GM18861 (cell line): ENCODE measurements around the gene SLC66A1.
"Not testable (repeated sequence)": the region's sequence is repeated elsewhere in the genome, so short reads cannot be mapped to it uniquely, and the experiment has no call there.

Experiments
- ATAC-seq: cut with Tn5 transposase; IDR thresholded peaks from one replicate; pipeline ENCODE4 v1.9.1; 2021; ENCODE audit not compliant: unreplicated experiment

The SLC66A1 gene, protein sequence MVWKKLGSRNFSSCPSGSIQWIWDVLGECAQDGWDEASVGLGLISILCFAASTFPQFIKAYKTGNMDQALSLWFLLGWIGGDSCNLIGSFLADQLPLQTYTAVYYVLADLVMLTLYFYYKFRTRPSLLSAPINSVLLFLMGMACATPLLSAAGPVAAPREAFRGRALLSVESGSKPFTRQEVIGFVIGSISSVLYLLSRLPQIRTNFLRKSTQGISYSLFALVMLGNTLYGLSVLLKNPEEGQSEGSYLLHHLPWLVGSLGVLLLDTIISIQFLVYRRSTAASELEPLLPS

DNA sequence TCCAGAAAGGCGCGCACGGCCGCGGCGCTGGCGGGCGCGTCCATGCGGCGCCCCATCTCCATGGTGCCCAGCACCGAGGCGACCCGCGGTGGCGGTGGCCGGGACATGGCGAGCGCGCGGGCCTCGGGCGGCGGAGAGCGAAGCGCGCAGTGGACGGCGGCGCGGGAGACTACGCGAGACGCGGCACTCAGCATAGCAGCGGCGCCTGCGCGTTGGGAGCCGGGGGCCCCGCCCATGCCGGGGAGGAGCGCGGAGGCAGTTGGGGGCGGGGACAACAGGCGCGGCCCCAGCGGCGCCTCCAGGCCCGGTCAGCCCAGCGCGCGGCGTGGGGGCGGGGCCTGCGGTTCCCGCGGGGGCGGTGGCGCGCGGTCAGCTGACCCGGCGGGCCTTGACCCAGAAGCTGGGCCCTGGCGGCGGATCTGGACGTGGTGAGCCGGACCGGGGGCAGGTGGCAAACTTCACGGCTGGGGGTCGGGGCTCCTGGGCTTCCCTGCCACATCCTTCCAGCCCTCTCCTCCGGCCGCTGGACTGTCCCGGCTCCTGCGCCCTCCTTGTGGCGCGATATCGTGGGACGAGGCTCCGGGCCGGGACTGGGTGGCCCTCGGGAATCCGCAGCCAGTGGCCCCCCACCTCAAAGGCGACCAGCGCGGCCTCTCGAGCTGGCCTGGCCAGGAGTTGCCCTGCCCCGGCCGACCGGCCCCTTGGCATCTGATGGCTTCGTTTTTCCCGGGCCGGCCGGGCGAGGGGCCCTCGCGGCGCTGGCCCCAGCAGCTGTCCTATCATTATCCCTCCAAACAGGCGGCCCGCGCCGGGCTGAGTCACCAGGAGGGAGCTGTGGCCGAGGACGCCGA lies at the start of gene SLC66A1, which contains the start of gene AKR7A2:
SLC66A1 (plus strand) TSS at position 396 of the 851 bp plus-strand sequence. CDS start 5,352 bp downstream, outside the sequence.
AKR7A2 (minus strand) TSS at position 214 of the 851 bp plus-strand sequence; CDS start at position 194, 20 bp downstream.
- ATAC-seq = peak; percentile 70

DNA sequence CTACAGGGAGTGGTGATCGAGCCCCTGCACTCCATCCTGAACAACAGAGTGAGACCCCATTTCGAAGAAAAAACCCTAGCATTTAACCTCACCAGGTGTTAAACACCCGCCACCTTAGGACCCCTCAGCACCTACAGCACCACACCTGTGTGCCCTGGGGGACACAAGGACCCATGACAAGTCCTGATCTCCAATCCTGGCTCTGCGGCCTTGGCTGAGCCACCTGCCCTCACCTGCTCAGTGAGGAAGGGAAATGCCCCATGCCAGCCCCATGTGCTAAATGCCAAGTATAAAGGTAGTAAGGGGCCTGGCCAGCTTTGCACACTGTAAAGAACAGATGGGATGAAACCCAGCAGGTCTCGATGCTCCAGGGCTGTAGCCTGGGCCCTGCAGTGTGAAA lies 49.4 kb upstream of the SLC66A1 start:
- no peak for ATAC-seq

DNA sequence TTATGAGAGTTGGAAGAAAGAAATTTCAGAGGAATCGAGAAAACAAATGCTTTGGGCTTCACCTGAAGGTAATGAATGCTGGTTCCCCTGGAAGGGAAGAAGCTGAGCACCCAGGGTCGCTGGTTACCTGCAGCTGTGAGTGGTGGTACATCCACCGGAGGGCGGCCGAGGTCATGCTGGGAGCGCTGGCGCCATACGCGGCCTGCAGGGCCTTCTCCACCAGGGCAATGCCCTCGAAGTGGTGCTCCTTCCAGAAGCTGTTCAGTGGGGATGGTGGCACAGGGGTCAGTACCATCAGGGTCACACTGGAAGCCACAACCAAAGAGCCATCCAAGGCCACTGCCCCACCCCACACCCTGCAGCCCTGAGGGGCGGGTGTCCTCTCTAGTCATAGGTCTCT lies 43.7 kb upstream of the SLC66A1 start:
- no peak for ATAC-seq

DNA sequence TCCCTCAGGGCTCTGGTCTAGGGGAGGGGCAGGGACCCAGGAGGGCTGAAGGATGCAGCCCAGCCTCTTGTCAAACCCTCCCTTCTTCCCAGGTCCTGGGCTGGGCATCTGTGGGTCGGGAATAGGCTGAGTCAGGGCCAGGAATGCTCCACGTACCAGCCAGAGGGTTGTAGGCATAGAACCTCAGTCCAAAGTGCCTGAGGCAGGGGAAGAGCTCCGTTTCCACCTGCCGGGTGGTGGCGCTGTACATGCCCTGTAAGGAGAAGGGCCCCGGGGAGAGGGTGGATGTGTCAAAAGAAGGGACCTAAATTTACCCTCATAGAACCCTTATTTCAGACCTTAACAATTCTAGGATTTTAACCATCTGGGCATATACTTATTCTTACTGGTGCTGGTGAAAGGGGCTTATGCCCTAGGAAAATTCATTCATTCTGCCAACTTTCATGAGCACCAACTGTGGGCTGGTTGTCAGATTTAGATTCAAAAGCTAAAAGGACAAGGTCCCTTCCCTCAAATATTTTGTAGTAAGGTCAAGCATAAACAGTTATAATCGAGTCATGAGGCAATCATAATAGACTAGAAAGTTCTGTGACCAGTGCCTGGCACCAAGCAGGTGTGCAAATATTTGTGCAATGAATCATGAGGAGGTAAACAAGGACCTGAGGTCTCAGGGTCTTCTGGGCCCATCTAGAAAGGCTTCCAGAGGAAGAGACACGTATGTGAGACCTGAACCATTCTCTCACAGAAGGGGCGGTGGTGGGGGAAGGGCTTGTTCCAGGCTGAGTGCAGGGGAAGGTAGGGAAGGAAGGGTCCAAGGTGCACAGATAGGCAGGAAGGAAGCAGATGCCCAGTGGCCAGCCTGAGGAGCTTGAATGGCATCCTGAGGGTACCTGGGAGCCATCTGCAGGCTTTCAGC lies 42.4 kb upstream of the SLC66A1 start:
- not testable (repeated sequence) for ATAC-seq

DNA sequence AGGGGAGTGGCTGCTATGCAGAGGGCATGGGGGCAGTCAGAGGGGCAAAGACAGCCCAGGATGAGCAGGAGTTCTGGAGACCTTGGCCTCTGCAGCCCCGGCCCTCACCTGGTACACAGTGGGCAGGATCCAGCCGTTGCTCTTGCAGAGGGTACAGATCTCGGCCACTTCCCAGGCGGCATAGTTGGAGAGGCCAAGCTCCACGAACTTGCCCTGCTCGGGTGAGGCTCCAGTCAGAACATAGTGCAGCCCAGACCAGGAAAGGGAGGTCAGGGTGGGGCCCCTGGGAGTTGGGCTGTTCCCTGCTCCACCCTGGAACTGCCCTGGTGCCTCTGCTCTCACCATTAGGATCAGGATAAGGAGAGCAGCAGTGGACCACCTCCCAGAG lies 41.8 kb upstream of the SLC66A1 start:
- ATAC-seq = not testable (repeated sequence)

DNA sequence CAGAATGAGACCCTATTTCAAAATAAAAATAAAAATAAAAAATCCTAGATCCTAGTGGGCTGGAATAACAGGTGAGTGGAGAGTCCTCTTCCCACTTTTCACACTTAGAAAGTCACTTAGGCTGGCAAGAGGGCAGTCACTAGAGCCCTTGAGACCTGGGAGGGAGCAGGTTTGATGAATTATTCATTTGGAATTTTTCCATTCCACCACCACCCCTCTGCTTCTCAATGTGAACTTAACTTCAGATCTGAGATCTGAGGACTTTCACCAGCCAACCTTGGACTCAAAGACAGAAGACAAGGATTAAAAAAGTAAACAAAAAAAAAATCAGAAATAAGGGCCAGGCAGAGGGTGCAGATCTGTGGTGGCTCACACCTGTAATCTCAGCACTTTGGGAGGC lies 40.1 kb upstream of the SLC66A1 start:
- no peak for ATAC-seq

DNA sequence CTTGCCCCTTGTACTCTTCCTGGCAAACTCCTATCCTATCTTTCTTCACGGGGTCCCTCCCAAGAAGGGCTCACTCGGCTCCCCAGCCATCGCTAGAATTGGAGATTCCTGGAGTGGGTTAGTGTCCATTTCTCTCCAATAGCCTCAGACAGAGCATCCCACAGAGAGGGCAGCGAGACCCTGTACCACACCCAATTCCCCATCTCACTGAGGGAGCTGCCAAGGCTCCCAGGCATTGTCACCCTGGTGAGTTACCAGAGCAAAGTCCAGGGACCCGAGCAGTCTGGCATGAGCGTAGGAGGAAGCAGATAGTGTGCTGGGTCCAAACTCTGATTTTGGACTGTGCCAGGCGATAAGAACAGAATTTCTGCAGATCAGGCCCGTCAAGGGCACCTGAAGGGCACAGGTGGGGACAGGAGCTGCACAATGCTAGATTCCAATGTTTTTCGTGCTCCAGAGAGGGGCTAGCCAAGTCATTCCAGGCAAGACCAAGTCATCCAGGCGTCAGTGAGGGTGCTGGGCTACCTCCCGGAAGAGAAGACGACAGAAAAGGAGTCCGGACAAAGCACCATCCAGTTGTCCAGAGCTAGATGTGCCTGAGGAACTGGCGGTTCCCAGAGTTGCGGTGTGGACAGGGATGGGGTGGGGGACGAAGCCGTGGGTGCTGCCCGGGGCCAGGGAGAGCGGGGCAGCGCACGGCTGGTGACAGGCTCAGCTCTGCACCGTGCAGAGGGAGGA lies 38.9 kb upstream of the SLC66A1 start:
- no peak for ATAC-seq

DNA sequence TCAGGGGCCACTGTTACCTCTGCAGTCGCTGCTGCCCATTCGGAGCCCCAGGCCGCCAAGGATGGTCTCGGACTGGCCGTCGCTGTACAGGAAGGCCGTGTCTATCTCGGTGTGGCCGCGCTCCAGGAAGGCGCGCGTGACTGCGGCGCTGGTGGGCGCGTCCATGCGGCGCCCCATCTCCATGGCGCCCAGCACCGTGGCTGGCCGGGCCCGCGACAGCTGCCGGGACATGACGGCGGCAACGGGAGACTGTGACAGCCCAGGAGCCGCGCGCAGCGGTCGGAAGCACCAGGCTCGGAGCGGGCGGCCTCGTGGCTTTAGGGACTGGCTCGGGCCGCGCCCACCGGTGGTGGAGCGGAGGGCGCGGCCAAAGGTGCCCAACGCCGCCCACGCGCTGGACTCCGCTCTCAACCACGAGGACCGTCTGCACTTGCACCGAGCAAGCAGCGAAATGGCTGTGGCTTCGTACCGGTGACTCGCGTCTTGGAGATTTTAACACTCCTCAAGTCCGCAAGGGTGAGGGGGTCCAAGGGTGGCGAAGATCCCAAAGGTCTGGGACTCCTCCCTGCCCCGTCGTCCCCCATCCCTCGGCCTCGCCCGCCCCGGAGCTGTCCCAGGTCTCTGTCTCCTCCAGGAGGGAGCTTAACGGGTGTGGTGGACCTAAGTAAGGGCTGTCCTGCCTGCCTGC lies 38.1 kb upstream of the SLC66A1 start:
- not testable (repeated sequence) for ATAC-seq

DNA sequence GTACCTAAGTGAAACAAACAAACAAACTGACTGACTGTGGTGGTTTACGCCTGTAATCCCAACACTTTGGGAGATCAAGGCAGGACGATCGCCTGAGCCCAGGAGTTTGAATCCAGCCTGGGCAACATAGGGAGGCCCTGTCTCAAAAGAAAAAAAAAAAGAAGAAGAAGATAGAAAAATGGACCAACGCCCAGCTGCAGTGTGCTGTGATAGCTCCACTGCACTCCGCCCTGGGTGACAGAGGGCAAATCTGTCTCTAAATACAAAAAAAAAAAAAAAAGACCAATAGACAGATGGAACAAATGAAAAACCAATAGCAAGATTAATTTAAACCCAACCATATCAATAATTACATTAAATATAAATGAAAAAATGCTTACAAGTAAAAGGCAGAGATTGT lies 37.5 kb upstream of the SLC66A1 start:
- no peak for ATAC-seq

DNA sequence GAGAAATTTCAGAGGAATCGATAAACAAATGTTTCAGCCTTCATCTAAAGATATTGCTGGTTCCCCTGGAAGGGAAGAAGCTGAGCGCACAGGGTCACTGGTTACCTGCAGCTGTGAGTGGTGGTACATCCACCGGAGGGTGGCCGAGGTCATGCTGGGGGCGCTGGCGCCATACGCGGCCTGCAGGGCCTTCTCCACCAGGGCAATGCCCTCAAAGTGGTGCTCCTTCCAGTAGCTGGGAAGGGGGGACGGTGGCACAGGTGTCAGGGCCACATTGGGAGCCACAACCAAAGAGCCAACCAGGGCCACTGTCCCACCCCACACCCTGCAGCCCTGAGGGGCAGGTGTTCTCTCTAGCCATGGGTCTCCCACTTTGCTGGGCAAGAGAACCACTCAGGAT lies 28.2 kb upstream of the SLC66A1 start:
- no peak for ATAC-seq

DNA sequence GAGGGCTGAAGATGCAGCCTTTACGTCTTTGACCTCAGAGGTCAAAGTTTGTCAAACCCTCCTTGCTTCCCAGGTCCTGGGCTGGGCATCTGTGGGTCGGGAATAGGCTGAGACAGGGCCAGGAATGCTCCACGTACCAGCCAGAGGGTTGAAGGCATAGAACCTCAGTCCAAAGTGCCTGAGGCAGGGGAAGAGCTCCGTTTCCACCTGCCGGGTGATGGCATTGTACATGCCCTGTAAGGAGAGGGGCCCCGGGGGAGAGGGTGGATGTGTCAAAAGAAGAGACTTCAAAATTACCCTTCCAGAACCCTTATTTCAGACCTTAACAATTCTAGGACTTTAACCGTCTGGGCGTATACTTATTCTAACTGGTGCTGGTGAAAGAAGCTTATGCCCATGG lies 27.2 kb upstream of the SLC66A1 start:
- ATAC-seq = no peak

DNA sequence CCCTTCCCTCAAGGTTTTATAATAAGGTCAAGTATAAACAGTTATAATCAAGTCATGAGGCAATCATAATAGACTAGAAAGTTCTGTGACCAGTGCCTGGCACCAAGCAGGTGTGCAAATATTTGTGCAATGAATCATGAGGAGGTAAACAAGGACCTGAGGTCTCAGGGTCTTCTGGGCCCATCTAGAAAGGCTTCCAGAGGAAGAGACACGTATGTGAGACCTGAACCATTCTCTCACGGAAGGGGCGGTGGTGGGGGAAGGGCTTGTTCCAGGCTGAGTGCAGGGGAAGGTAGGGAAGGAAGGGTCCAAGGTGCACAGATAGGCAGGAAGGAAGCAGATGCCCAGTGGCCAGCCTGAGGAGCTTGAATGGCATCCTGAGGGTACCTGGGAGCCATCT lies 26.8 kb upstream of the SLC66A1 start:
- ATAC-seq = not testable (repeated sequence)

DNA sequence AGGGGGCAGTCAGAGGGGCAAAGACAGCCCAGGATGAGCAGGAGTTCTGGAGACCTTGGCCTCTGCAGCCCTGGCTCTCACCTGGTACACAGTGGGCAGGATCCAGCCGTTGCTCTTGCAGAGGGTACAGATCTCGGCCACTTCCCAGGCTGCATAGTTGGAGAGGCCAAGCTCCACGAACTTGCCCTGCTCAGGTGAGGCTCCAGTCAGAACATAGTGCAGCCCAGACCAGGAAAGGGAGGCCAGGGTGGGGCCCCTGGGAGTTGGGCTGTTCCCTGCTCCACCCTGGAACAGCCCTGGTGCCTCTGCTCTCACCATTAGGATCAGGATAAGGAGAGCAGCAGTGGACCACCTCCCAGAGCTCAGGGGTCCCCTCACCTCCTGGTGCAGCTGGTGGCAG lies 26.3 kb upstream of the SLC66A1 start:
- not testable (repeated sequence) for ATAC-seq

DNA sequence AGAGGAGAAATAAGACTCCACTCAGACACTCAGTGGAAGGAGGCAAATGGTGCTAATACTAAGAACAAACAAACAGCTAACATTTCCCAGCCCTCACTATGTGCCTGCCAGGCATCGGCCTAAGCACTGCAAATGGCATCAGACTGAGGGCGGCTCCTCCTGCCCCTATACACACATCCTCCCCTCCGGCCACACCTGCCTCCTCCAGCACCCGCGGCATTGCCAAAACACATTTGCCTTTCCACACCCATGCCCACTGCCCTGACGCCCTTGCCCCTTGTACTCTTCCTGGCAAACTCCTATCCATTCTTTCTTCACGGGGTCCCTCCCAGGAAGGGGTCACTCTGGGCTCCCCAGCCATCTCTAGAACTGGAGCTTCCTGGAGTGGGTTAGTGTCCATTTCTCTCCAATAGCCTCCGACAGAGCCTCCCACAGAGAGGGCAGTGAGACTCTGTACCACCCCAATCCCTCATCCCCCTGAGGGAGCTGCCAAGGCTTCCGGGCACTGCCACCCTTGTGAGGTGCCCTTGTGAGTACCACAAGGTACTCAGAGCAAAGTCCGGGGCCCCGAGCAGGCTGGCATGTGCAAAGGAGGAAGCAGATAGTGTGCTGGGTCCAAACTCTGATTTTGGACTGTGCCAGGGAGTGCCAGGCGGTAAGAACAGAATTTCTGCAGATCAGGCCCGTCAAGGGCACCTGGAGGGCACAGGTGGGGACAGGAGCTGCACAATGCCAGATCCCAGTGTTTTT lies 24.5 kb upstream of the SLC66A1 start:
- ATAC-seq = no peak

DNA sequence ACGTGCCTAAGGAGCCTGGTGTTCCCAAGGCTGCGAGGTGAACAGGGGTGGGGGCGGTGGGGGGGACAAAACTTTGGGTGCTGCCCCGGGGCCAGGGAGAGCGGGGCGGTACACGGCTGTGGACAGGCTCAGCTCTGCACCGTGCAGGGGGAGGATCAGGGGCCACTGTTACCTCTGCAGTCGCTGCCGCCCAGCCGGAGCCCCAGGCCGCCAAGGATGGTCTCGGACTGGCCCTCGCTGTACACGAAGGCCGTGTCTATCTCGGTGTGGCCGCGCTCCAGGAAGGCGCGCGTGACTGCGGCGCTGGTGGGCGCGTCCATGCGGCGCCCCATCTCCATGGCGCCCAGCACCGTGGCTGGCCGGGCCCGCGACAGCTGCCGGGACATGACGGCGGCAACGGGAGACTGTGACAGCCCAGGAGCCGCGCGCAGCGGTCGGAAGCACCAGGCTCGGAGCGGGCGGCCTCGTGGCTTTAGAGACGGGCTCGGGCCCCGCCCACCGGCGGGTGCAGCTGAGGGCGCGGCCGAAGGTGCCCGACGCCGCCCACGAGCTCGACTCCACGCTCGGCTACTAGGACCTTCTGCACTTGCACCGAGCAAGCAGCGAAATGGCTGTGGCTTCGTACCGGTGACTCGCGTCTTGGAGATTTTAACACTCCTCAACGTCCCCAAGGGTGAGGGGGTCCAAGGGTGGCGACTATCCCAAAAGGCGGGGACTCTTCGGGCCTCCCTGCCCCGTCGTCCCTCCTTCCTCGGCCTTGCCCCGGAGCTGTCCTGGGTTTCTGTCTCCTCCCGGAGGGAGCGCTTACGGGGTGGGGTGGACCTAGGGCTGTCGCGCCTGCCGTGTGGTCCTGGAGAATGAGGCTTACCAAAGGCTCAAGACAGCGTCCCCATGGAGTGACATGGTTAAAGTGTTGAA lies 23.5 kb upstream of the SLC66A1 start, which contains the start of gene AKR7A3:
AKR7A3 (minus strand) TSS at position 447 of the 918 bp plus-strand sequence; CDS start at position 386, 61 bp downstream.
- not testable (repeated sequence) for ATAC-seq

DNA sequence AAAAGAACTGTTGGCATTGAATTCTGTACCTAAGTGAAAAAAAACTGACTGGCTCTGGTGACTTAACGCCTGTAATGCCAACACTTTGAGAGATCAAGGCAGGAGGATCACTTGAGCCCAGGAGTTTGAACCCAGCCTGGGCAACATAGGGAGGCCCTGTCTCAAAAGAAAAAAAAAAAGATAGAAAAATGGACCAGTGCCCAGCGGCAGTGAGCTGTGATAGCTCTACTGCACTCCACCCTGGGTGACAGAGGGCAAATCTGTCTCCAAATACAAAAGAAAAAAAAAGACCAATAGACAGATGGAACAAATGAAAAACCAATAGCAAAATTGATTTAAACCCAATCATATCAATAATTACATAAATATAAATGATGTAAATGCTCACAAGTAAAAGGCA lies 22.9 kb upstream of the SLC66A1 start:
- ATAC-seq = no peak

DNA sequence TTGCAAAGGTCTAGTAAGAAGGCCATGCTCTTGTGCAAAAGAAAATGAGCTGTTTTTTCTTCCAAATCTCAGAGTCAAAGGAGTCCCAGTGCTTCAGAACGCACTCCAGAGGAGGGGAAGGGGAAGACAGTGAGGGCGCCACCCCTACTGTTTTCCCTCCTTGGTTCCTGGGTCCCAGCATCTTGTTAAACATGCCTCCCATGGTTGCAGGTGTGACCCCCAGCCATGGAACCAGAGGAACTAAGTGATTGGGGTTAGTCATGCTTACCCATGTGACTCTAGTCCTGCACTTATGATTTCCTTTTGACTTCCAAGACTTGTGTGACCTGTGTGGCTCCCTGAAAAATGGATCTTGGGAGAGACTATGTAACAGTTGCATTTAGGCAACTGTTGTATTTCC lies 17.5 kb upstream of the SLC66A1 start:
- no peak for ATAC-seq

DNA sequence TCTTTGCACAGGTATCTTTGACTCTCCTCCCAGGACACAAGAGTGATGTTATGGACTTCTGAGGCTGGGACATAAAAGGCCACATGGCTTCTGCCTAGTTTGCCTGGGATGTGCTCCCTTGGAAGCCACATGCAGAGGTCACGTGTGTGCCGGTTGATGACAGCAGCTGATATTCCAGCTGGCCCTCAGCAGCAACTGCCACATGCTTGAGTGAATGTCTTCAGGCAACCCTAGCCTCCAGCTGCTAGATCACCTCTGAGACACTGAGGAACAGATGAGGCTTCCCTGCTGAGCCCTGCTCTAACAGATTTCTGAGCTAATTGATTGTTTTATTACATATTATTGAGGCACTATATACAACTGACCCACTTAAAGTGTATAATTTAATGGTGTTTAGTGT lies 11.9 kb upstream of the SLC66A1 start:
- no peak for ATAC-seq
